H1 (cell line): ENCODE measurements around the gene BIRC2. TPM values are rescaled to one million over a fixed set of nuclear protein-coding genes. Genes with fewer than 3 reads are reported as not detected.

Experiments used
- CTCF ChIA-PET: fragments of 300-600 bp; sonication (Branson Sonifier 250); formaldehyde crosslinking; loops from one replicate; lab custom pipeline; 2021; ENCODE audit not compliant: partially characterized antibody; lab: Charles Lee
- POLR2A ChIA-PET: fragments of 300-600 bp; sonication (Branson Sonifier 250); formaldehyde crosslinking; loops from one replicate; lab custom pipeline; 2021; ENCODE audit warnings: inconsistent platforms; ENCODE audit not compliant: partially characterized antibody; lab: Charles Lee
- DNase-seq, 2 experiments: peaks; one replicate each; pipeline versions ENCODE4 v3.0.0 to v3.0.0-alpha.2; 2010 to 2022; ENCODE audit warnings: low spot score in 2 of 2, low read depth in 1 of 2, mixed read lengths in 1 of 2
- FAIRE-seq: peaks from 2 replicates; lab custom pipeline; 2011; peaks lifted over from hg19 to GRCh38; lab: Jason Lieb, UNC
- H2AFZ ChIP-seq: 2 replicates; pipeline ENCODE4 v1.8.1; 2012; ENCODE audit warnings: low read length, inconsistent platforms
- H2AK5ac ChIP-seq: 2 replicates; pipeline ENCODE4 v1.6.1; 2013; ENCODE audit warnings: low read depth, low read length
- H2BK120ac ChIP-seq: replicated peaks from 2 replicates; pipeline ENCODE3; 2013; ENCODE audit warnings: low read depth, low read length, inconsistent platforms
- H2BK12ac ChIP-seq: 2 replicates; pipeline ENCODE4 v1.6.1; 2013; ENCODE audit warnings: low read depth, low read length
- H2BK15ac ChIP-seq: 2 replicates; pipeline ENCODE4 v1.6.1; 2013; ENCODE audit warnings: low read length
- H2BK20ac ChIP-seq: 2 replicates; pipeline ENCODE4 v1.6.1; 2013; ENCODE audit warnings: low read length
- H2BK5ac ChIP-seq: 2 replicates; pipeline ENCODE4 v1.6.1; 2013; ENCODE audit warnings: low read depth, low read length
- H3K14ac ChIP-seq: 2 replicates; pipeline ENCODE4 v1.6.1; 2013; ENCODE audit warnings: inconsistent platforms; ENCODE audit not compliant: insufficient read length
- H3K18ac ChIP-seq: 2 replicates; pipeline ENCODE4 v1.6.1; 2013; ENCODE audit warnings: low read length; ENCODE audit errors: extremely low read depth
- H3K23ac ChIP-seq: 2 replicates; pipeline ENCODE4 v1.6.1; 2013; ENCODE audit warnings: inconsistent platforms; ENCODE audit not compliant: insufficient read length
- H3K23me2 ChIP-seq: 2 replicates; pipeline ENCODE4 v1.6.1; 2013; ENCODE audit warnings: low read depth, low read length
- H3K27ac ChIP-seq: 2 replicates; pipeline ENCODE4 v1.6.1; 2011; ENCODE audit warnings: low read depth, low read length, inconsistent platforms
- H3K27me3 ChIP-seq, 4 experiments: replicated peaks in 1 of 4; 1 replicate in 1 of 4; 2 replicates in 3 of 4; pipeline versions ENCODE4 v1.6.1 to v1.8.1; 2011 to 2013; ENCODE audit warnings: low read length in 3 of 4, mild to moderate bottlenecking in 3 of 4, inconsistent platforms in 2 of 4, mixed read lengths in 2 of 4, moderate library complexity in 1 of 4; ENCODE audit not compliant: control insufficient read depth in 3 of 4, insufficient read depth in 3 of 4; ENCODE audit errors: extremely low read depth in 1 of 4
- H3K36me3 ChIP-seq, 4 experiments: 2 replicates each; pipeline versions ENCODE4 v1.6.1 to v1.8.1; 2011 to 2013; ENCODE audit warnings: mild to moderate bottlenecking in 4 of 4, low read length in 3 of 4, moderate library complexity in 2 of 4, control low read depth in 1 of 4, inconsistent platforms in 1 of 4; ENCODE audit not compliant: insufficient read depth in 4 of 4, control insufficient read depth in 2 of 4
- H3K4ac ChIP-seq: replicated peaks from 2 replicates; pipeline ENCODE3; 2013; ENCODE audit warnings: low read length, low read depth, mixed read lengths, inconsistent platforms; ENCODE audit not compliant: insufficient read length
- H3K4me1 ChIP-seq, 4 experiments: replicated peaks in 1 of 4; 1 replicate in 1 of 4; 2 replicates in 3 of 4; pipeline versions ENCODE4 v1.6.1 to v1.8.1; 2011 to 2013; ENCODE audit warnings: low read length in 3 of 4, inconsistent platforms in 2 of 4, mixed read lengths in 1 of 4; ENCODE audit not compliant: insufficient read depth in 4 of 4, control insufficient read depth in 3 of 4
- H3K4me2 ChIP-seq, 2 experiments: 2 replicates each; pipeline versions ENCODE4 v1.6.1 to v1.8.1; 2011 to 2013; ENCODE audit warnings: low read depth in 2 of 2, low read length in 2 of 2, control low read depth in 1 of 2, inconsistent platforms in 1 of 2, mild to moderate bottlenecking in 1 of 2; ENCODE audit not compliant: insufficient read depth in 1 of 2
- H3K4me3 ChIP-seq, 4 experiments: fragments of 200-600, 300-600 bp in 1 of 4; sonication (generic), shearing (Covaris generic), sonication (Bioruptor Twin) in 1 of 4; 2 replicates each; pipeline versions ENCODE4 v1.5.1 to v1.8.1; 2011 to 2016; ENCODE audit warnings: low read length in 4 of 4, low read depth in 3 of 4, control low read depth in 2 of 4, inconsistent platforms in 2 of 4, mild to moderate bottlenecking in 2 of 4, mixed read lengths in 1 of 4, moderate library complexity in 1 of 4; ENCODE audit not compliant: insufficient read depth in 2 of 4; ENCODE audit errors: extremely low read depth in 1 of 4
- H3K56ac ChIP-seq: replicated peaks from 2 replicates; pipeline ENCODE3; 2013; ENCODE audit warnings: low read depth, mild to moderate bottlenecking, mixed read lengths, low read length, inconsistent platforms; ENCODE audit not compliant: insufficient read length
- H3K79me1 ChIP-seq: 2 replicates; pipeline ENCODE4 v1.6.1; 2013; ENCODE audit warnings: low read depth, low read length, control low read depth
- H3K79me2 ChIP-seq, 2 experiments: 2 replicates each; pipeline versions ENCODE4 v1.6.1 to v1.8.1; 2012 to 2013; ENCODE audit warnings: low read length in 2 of 2, mild to moderate bottlenecking in 2 of 2, inconsistent platforms in 1 of 2; ENCODE audit not compliant: insufficient read depth in 2 of 2, control insufficient read depth in 1 of 2
- H3K9ac ChIP-seq, 4 experiments: replicated peaks in 1 of 4; 1 replicate in 1 of 4; 2 replicates in 3 of 4; pipeline versions ENCODE4 v1.6.1 to v1.8.1; 2011 to 2013; ENCODE audit warnings: low read depth in 3 of 4, low read length in 3 of 4, control low read depth in 2 of 4, mild to moderate bottlenecking in 2 of 4, moderate library complexity in 2 of 4, inconsistent platforms in 1 of 4; ENCODE audit errors: extremely low read depth in 1 of 4
- H3K9me3 ChIP-seq, 2 experiments: 2 replicates each; pipeline versions ENCODE4 v1.6.1 to v1.8.1; 2012 to 2013; ENCODE audit warnings: mild to moderate bottlenecking in 2 of 2, moderate library complexity in 2 of 2, control low read depth in 1 of 2, inconsistent platforms in 1 of 2, low read depth in 1 of 2, low read length in 1 of 2, mixed read lengths in 1 of 2; ENCODE audit not compliant: insufficient read depth in 2 of 2
- H4K20me1 ChIP-seq, 2 experiments: replicated peaks in 1 of 2; 2 replicates each; pipeline versions ENCODE3 to v1.8.1; 2011 to 2013; ENCODE audit warnings: inconsistent platforms in 2 of 2, low read length in 2 of 2, mild to moderate bottlenecking in 1 of 2; ENCODE audit not compliant: insufficient read depth in 2 of 2, control insufficient read depth in 1 of 2
- H4K5ac ChIP-seq: 2 replicates; pipeline ENCODE4 v1.6.1; 2013; ENCODE audit warnings: low read length, low read depth, mixed read lengths, inconsistent platforms; ENCODE audit not compliant: insufficient read length
- H4K8ac ChIP-seq: 2 replicates; pipeline ENCODE4 v1.8.0; 2013; ENCODE audit warnings: mild to moderate bottlenecking, moderate library complexity, low read length, inconsistent platforms; ENCODE audit not compliant: insufficient read depth; ENCODE audit errors: extremely low read depth
- H4K91ac ChIP-seq: replicated peaks from 2 replicates; pipeline ENCODE3; 2013; ENCODE audit warnings: low read length, mixed read lengths, inconsistent platforms; ENCODE audit not compliant: insufficient read length
- CBX8 ChIP-seq: fragments of 300-800, 300-1000 bp; sonication (generic); IDR thresholded peaks from 2 replicates; pipeline ENCODE4 v1.7.1; 2016; ENCODE audit warnings: low read depth, low read length, borderline replicate concordance
- PHF8 ChIP-seq: fragments of 200-600 bp; sonication (generic); conservative IDR thresholded peaks from 2 replicates; pipeline ENCODE4 v1.7.1; 2012; ENCODE audit warnings: low read depth, mild to moderate bottlenecking, inconsistent platforms, low read length, moderate library complexity
- SUZ12 ChIP-seq: fragments of 200-600 bp; sonication (generic); IDR thresholded peaks from 2 replicates; pipeline ENCODE4 v1.6.1; 2012; ENCODE audit warnings: mild to moderate bottlenecking, inconsistent platforms, low read length, moderate library complexity, mixed read lengths
- WGBS, 2 experiments: shearing (Covaris generic) in 1 of 2; methylation state at CpG; one replicate each; pipeline versions ENCODE4 v1.1.6 to v1.1.7; 2013 to 2015; ENCODE audit warnings: low lambda C conversion rate in 2 of 2, mixed read lengths in 2 of 2, inconsistent platforms in 1 of 2, low coverage in 1 of 2, missing lambda C conversion rate in 1 of 2; ENCODE audit not compliant: insufficient replicate concordance in 2 of 2, insufficient coverage in 1 of 2, insufficient read length in 1 of 2; ENCODE audit errors: extremely low coverage in 1 of 2, missing lambda C conversion rate in 1 of 2; 5-methylcytosine and 5-hydroxymethylcytosine counted together
- polyA plus RNA-seq, 7 experiments: library from polyadenylated mRNA; depleted of rRNA in 3 of 7; stranded (reverse) in 5 of 7; unstranded in 2 of 7; fragments of >200 nt in 5 of 7; fragments of 200-250 nt in 2 of 7; gene quantifications; 1 replicate in 5 of 7; 2 replicates in 1 of 7; 4 replicates in 1 of 7; pipeline versions ENCODE4 v1.2.1 to v1.2.3, GENCODE V29; 2011 to 2013; ENCODE audit warnings: missing spikeins in 2 of 7, mixed read lengths in 2 of 7
- total RNA-seq: library from RNA; stranded (reverse); fragmentation: NEBNext Ultra II Directional; extraction: Animal tissue kit (Norgen Biotek cat#: 25700); gene quantifications from 2 replicates; pipeline ENCODE4 v1.2.1, GENCODE V29; 2021

The BIRC2 gene
- total and polyA plus RNA-seq, 2 of the 8 experiments (the other 6 are each of a cell fraction or from before 2014, with no cell fraction given): 18.4 to 24.7 TPM

DNA sequence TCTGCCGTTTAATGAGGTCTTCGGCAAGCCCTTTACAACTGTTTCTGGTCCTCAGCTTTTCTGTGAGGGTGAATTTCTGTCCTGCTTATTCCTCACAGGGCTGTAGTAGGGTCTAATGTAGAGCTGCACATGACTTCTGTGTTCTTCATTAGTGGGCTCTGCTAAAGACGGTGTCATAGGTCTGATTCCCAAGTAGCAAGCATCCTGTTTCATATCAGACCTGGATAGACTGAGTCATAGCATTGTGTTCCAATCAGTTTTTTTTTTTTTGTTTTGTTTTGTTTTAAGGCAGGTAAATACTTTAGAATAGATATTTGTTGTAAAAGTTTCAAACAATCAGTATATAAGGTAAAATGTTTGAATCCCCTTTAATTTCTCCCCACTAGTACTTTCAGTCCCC is 35.4 kb downstream of the BIRC2 start:
- H3K23me2 ChIP-seq: no peaks in the 10 kb centered on the region
- no peaks in the 10 kb centered on the region for H4K20me1 ChIP-seq
- no peaks in the 10 kb centered on the region for H3K4me1 ChIP-seq
- no peak overlapping the region for H3K4me3 ChIP-seq
- DNase-seq: no peak
- no peak overlapping the region for H2BK5ac ChIP-seq
- no peak for FAIRE-seq
- no peak overlapping the region for H2AFZ ChIP-seq
- H2BK15ac ChIP-seq: no peak overlapping the region
- no peak overlapping the region for H3K4me2 ChIP-seq
- no peak overlapping the region for H3K56ac ChIP-seq
- no peak overlapping the region for H2BK120ac ChIP-seq
- no peak overlapping the region for H4K5ac ChIP-seq
- H3K79me1 ChIP-seq: no peaks in the 10 kb centered on the region
- H3K23ac ChIP-seq: no peak overlapping the region
- H3K79me2 ChIP-seq: no peaks in the 10 kb centered on the region
- ChIA-PET POLR2A (interaction anchor here (0.6 to 0.8 kb wide), 2 partner anchors 40 to 178 kb away, joined by 4 to 5 read pairs; no protein-coding TSS in a partner anchor), CTCF (interaction anchor here (0.8 to 2.2 kb wide), 4 partner anchors 9 to 73 kb away, joined by 3 to 21 read pairs (median 4); no protein-coding TSS in a partner anchor)
- H2AK5ac ChIP-seq: no peak overlapping the region
- no peak overlapping the region for H2BK20ac ChIP-seq
- TF ChIP-seq CBX8: no peak
- TF ChIP-seq PHF8: no peak
- no peak for TF ChIP-seq SUZ12
- no peak overlapping the region for H4K91ac ChIP-seq
- H3K4ac ChIP-seq: no peak overlapping the region
- H3K9ac ChIP-seq: no peak overlapping the region
- H3K27ac ChIP-seq: no peak overlapping the region
- H3K9me3 ChIP-seq: no peaks in the 10 kb centered on the region
- H3K14ac ChIP-seq: no peak overlapping the region
- 74% methylated on average over 3 of the region's 3 CpGs; no CpG with 5 or more reads in 1 of the 2 experiments for WGBS, 2 experiments
- no peaks in the 10 kb centered on the region for H3K27me3 ChIP-seq
- peaks cover 0 to 19% (median 4%) of the 10 kb centered on the region in 4 experiments; a peak in 3 of 8 replicates for H3K36me3 ChIP-seq
- H2BK12ac ChIP-seq: no peak overlapping the region
- H4K8ac ChIP-seq: no peak overlapping the region
- H3K18ac ChIP-seq: no peak overlapping the region
